ENCODE data around the gene FGF8. TPM values are rescaled to one million over a fixed set of nuclear protein-coding genes. Genes with fewer than 3 reads are reported as not detected.

FGF8 gene
- total RNA-seq, 4 donors from 2014 or later, result not detected

DNA sequence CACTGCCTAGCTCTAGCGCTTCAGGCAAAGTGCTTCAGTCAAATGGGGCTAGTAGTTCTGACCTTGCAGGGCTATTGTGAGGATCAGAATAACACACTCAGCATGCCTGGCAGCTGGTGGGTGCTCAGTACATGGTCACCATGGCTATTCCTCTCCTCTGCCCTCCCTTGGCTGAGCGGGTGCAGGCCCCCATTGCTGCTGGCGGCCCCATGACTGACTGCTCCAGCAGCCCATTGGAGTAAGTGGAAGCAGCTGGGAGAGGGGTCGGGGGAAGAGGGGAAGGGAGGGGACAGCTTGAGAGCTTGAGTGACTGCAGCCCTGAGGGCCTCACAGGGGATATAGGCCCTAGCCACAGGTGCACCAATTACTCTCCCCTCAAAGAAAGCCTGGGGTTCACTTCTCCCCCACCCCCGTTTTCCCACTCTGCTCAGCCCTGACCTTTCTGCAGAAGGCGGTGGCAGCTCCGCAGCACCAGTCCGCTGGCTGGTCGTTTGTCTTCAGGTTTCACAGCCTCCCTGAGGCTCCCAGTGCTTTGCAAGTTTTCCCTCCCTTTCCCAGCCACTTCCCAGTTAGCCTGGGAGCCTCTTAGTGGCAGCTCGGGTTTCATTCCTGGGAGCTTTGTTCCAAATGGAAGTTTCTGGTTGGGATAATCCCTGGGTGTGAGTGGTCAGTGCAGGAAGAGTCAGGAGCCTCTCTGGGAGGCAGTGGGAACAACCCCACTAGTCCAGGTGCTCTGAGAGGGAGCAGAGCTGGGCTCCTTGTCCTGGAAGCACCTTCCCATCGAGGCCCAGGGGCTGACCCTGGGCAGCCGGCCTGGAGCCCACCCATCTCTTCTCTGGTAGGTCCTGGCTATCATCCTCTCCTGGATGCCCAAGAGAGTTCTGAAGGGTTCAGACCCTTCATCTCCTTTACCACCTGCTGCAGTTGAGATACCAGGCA is 16.3 kb downstream of the FGF8 start:
- WGBS, 2 donors (ENCODE audit: low coverage in 1 of 2), result 80% methylated on average over 1 of the region's 12 CpGs; no CpG with 5 or more reads in 1 of the 2 donors

DNA sequence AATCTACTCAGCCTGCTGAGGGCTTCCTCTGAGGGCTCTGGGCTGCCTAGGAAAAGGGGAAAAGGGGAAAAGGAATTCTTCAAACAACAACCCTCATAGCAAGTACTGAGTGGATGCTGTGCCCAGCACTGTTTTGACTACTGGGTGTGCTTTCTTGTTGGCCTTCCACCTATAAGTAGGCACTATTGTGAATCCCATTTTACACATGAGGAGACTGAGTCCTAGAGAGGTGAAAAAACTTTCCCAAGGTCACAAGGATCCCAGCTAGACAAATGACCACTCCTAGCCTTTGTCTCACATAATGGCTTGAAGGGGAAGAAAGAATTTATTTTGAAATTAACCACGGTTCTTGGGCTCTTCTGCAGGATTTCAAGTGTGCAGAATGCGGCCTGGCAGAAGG is 17.1 kb downstream of the FGF8 start:
- no peak overlapping the region for H3K4me3 ChIP-seq
- H3K4me1 ChIP-seq, result no peaks in the 10 kb centered on the region
- no peak for TF ChIP-seq POLR2AphosphoS5 (IDR thresholded peaks at IDR 0.05)
- no peak for TF ChIP-seq POLR2A (IDR thresholded peaks at IDR 0.05)
- 50% methylated on average over 1 of the region's 2 CpGs; no CpG with 5 or more reads in 1 of the 2 donors for WGBS, 2 donors (ENCODE audit: low coverage in 1 of 2)
- no peak for ATAC-seq
- peaks cover 49% of the 10 kb centered on the region for H3K27me3 ChIP-seq
- H3K9me3 ChIP-seq, result no peaks in the 10 kb centered on the region
- H3K36me3 ChIP-seq, result no peaks in the 10 kb centered on the region
- no peak overlapping the region for H3K27ac ChIP-seq

More for the DNA sequence above, 16.3 kb downstream of the FGF8 start:
- no peaks in the 10 kb centered on the region for H3K4me1 ChIP-seq
- no peaks in the 10 kb centered on the region for H3K36me3 ChIP-seq
- no peak overlapping the region for H3K4me3 ChIP-seq
- H3K9me3 ChIP-seq, result no peaks in the 10 kb centered on the region
- TF ChIP-seq POLR2A (IDR thresholded peaks at IDR 0.05), result no peak
- TF ChIP-seq POLR2AphosphoS5 (IDR thresholded peaks at IDR 0.05), result no peak
- TF ChIP-seq, protein P1, sequence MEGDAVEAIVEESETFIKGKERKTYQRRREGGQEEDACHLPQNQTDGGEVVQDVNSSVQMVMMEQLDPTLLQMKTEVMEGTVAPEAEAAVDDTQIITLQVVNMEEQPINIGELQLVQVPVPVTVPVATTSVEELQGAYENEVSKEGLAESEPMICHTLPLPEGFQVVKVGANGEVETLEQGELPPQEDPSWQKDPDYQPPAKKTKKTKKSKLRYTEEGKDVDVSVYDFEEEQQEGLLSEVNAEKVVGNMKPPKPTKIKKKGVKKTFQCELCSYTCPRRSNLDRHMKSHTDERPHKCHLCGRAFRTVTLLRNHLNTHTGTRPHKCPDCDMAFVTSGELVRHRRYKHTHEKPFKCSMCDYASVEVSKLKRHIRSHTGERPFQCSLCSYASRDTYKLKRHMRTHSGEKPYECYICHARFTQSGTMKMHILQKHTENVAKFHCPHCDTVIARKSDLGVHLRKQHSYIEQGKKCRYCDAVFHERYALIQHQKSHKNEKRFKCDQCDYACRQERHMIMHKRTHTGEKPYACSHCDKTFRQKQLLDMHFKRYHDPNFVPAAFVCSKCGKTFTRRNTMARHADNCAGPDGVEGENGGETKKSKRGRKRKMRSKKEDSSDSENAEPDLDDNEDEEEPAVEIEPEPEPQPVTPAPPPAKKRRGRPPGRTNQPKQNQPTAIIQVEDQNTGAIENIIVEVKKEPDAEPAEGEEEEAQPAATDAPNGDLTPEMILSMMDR (IDR thresholded peaks at IDR 0.05), result no peak
- TF ChIP-seq EP300 (IDR thresholded peaks at IDR 0.05), result no peak
- H3K27me3 ChIP-seq, result peaks cover 51% of the 10 kb centered on the region
- ATAC-seq, result no peak
- no peak overlapping the region for H3K27ac ChIP-seq

GRCh38 chr10:101752241-101752640 is 23.7 kb downstream of the FGF8 start:
- no peaks in the 10 kb centered on the region for H3K9me3 ChIP-seq
- no peak overlapping the region for H3K27ac ChIP-seq
- TF ChIP-seq, protein P1 (IDR thresholded peaks at IDR 0.05), result no peak
- TF ChIP-seq POLR2AphosphoS5 (IDR thresholded peaks at IDR 0.05) (no peak), EP300 (IDR thresholded peaks at IDR 0.05) (no peak), POLR2A (IDR thresholded peaks at IDR 0.05) (no peak)
- no peaks in the 10 kb centered on the region for H3K4me1 ChIP-seq
- WGBS, 2 donors (ENCODE audit: low coverage in 1 of 2), result 62 to 85% methylated on average over 3 of the region's 3 CpGs
- no peak for ATAC-seq
- H3K36me3 ChIP-seq, result no peaks in the 10 kb centered on the region
- H3K4me3 ChIP-seq, result no peak overlapping the region
- peaks cover 20% of the 10 kb centered on the region for H3K27me3 ChIP-seq

DNA sequence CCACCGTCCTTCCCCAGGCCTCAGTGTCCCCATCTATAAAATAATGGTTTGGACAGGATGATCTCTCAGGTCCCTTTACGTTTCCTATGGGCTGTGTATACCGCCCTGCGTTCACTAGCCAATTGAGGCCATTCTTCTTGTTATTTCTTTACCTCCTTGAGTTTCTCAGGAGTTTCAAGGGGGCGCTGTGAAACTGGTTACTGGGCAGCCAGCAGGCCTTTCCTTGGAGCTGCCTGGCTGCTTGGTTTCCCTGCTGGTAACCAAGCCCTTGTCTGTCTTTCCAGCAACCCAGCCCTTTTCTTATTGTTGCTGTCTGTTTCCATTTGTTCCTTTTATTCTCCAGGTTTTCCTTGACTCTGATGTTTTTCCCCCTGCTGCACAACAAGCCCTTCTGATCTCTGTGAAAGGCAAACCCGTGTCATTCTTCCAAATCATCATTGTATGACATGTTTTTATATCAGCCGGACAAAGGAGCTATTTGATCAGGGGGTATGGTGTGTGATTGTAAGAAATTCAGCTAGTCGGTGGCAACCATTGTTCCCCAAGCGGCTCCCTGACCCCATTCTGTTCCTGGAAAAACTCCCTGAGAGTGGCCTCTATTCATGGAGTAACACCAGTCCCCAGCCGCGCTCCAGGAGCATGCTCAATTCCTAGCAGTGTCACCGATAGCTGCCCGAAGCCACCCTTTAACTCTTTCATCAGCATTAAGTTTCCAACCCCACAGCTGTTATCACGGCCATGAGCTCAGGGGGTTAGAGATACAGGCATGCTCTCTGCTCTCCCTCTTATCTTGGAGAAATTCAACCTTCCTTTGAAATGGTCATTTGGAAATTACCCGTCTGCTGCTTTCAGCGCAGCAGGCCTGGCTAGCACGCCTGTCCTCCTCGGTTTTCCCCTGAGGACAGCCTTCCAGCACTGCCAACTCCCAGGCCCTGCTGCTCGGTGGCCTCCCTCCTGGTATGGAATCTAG is 26.6 kb downstream of the FGF8 start:
- H3K9me3 ChIP-seq, result no peaks in the 10 kb centered on the region
- no peaks in the 10 kb centered on the region for H3K36me3 ChIP-seq
- H3K27ac ChIP-seq, result no peak overlapping the region
- peaks cover 11% of the 10 kb centered on the region for H3K27me3 ChIP-seq
- no peak for ATAC-seq
- no peaks in the 10 kb centered on the region for H3K4me1 ChIP-seq
- H3K4me3 ChIP-seq, result no peak overlapping the region
- WGBS, 2 donors (ENCODE audit: low coverage in 1 of 2), result 64 to 73% methylated on average over 13 of the region's 19 CpGs
- TF ChIP-seq, protein P1 (IDR thresholded peaks at IDR 0.05), result no peak
- TF ChIP-seq EP300 (IDR thresholded peaks at IDR 0.05) (no peak), POLR2A (IDR thresholded peaks at IDR 0.05) (no peak), POLR2AphosphoS5 (IDR thresholded peaks at IDR 0.05) (no peak)

DNA sequence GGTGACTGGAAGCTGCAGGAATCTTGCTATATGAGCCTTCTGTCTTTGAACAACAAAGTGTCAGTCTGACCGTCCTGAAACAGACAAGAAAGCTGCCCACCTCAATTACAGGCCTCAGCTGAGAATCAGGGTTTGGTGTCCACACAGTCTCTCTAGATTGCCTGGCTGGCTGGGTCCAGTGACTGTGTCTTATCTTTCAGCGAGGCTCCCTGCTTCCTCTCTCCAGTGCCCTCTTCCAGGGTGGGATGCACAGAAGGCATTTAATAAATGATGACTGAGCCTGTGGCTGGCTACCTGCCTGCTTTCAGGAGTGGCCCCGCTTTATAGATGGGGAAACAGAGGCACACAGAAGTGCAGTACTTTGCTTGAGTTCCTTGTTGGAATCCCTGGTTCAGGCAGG is 27.4 kb downstream of the FGF8 start:
- TF ChIP-seq, protein P1 (IDR thresholded peaks at IDR 0.05), result no peak
- TF ChIP-seq POLR2AphosphoS5 (IDR thresholded peaks at IDR 0.05) (no peak), POLR2A (IDR thresholded peaks at IDR 0.05) (no peak), EP300 (IDR thresholded peaks at IDR 0.05) (no peak)
- no peak for ATAC-seq
- WGBS, 2 donors (ENCODE audit: low coverage in 1 of 2), result 71% methylated on average over 1 of the region's 3 CpGs; no CpG with 5 or more reads in 1 of the 2 donors
- Histone ChIP-seq H3K36me3 (no peaks in the 10 kb centered on the region), H3K4me3 (no peak overlapping the region), H3K9me3 (no peaks in the 10 kb centered on the region), H3K4me1 (no peaks in the 10 kb centered on the region), H3K27me3 (peaks cover 6% of the 10 kb centered on the region), H3K27ac (no peak overlapping the region)
